ENCODE data around the gene RTN4R. TPM values are rescaled to one million over a fixed set of nuclear protein-coding genes. Genes with fewer than 3 reads are reported as not detected.
A peak's percentile ranks its signal among the peaks of the same experiment; 100 is the strongest.

The RTN4R gene
- total and polyA plus RNA-seq, 9 of the 15 experiments (the other 6 are each of a cell fraction or from before 2014, with no cell fraction given) = 0.04 to 2.8 (median 1.4) TPM; not detected in 3

DNA sequence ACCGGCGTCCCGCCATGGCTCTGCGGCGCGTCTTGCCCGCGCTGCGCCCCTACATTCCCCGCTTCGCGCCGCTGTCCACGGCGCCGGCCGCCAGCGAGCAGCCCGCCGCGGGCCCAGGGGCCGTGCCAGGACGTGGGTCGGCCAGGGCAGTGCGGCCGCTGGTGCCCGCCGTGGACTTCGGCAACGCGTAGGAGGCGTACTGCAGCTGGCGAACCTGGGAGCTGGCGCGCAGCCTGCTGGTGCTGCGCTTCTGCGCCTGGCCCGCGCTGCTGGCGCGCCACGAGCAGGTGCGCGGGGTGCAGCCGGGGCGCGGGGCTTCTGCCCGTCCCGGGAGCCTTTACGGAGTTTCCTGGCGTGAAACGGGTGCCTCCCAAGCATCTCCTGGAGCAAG lies 31.6 kb upstream of the RTN4R start (continued):
- TF ChIP-seq ZNF282 (CRISPR knock-in tag; IDR thresholded peaks at IDR 0.05) (no peak), CBX3 (IDR thresholded peaks at IDR 0.05; ENCODE audit: borderline replicate concordance in 1 of 2, low read length in 2 of 2) (peak in 1 of 2 experiments; percentile 38; a peak in 1 of 3 replicates), GABPB2 (CRISPR knock-in tag; conservative IDR thresholded peaks at IDR 0.05) (peak; percentile 71; the same call in 1 of the 2 replicates), SAP30 (IDR thresholded peaks at IDR 0.05; ENCODE audit: borderline replicate concordance, insufficient read depth, low read depth, low read length, poor library complexity, severe bottlenecking) (peak; percentile 48), NONO (IDR thresholded peaks at IDR 0.05; ENCODE audit: low read depth in 2 of 2, low read length in 1 of 2) (peak in 1 of 2 experiments; percentile 95; a peak in 2 of 4 replicates), RB1 (IDR thresholded peaks at IDR 0.05; ENCODE audit: low read depth) (peak; percentile 96), HNRNPUL1 (IDR thresholded peaks at IDR 0.05; ENCODE audit: low read length) (no peak), TOE1 (IDR thresholded peaks at IDR 0.05; ENCODE audit: borderline replicate concordance) (no peak), TOE1 (CRISPR knock-in tag; IDR thresholded peaks at IDR 0.05; ENCODE audit: borderline replicate concordance, low read depth) (peak; percentile 76), CHD1 (IDR thresholded peaks at IDR 0.05; ENCODE audit: low read length) (peak; percentile 59), TARDBP (IDR thresholded peaks at IDR 0.05) (no peak), RBFOX2 (IDR thresholded peaks at IDR 0.05; ENCODE audit: low read depth, low read length) (peak; percentile 19; the same call in 1 of the 2 replicates), PML (IDR thresholded peaks at IDR 0.05; ENCODE audit: low read length) (no peak), CTBP1 (IDR thresholded peaks at IDR 0.05; ENCODE audit: borderline replicate concordance) (peak; percentile 88)
- TF ChIP-seq, protein P1, sequence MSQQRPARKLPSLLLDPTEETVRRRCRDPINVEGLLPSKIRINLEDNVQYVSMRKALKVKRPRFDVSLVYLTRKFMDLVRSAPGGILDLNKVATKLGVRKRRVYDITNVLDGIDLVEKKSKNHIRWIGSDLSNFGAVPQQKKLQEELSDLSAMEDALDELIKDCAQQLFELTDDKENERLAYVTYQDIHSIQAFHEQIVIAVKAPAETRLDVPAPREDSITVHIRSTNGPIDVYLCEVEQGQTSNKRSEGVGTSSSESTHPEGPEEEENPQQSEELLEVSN (IDR thresholded peaks at IDR 0.05; ENCODE audit: borderline replicate concordance in 1 of 2, extremely low read depth in 1 of 2, insufficient read depth in 1 of 2, insufficient read length in 1 of 2, low read depth in 1 of 2, low read length in 1 of 2, poor library complexity in 1 of 2, severe bottlenecking in 1 of 2) = peak in 1 of 2 experiments; percentile 44
- TF ChIP-seq, protein P2, sequence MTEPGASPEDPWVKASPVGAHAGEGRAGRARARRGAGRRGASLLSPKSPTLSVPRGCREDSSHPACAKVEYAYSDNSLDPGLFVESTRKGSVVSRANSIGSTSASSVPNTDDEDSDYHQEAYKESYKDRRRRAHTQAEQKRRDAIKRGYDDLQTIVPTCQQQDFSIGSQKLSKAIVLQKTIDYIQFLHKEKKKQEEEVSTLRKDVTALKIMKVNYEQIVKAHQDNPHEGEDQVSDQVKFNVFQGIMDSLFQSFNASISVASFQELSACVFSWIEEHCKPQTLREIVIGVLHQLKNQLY (CRISPR knock-in tag; conservative IDR thresholded peaks at IDR 0.05) = 0 out of 4 replicates have a peak, but pooled peaks of 1 of the 2 experiments have one; percentile 22
- TF ChIP-seq, protein P3, sequence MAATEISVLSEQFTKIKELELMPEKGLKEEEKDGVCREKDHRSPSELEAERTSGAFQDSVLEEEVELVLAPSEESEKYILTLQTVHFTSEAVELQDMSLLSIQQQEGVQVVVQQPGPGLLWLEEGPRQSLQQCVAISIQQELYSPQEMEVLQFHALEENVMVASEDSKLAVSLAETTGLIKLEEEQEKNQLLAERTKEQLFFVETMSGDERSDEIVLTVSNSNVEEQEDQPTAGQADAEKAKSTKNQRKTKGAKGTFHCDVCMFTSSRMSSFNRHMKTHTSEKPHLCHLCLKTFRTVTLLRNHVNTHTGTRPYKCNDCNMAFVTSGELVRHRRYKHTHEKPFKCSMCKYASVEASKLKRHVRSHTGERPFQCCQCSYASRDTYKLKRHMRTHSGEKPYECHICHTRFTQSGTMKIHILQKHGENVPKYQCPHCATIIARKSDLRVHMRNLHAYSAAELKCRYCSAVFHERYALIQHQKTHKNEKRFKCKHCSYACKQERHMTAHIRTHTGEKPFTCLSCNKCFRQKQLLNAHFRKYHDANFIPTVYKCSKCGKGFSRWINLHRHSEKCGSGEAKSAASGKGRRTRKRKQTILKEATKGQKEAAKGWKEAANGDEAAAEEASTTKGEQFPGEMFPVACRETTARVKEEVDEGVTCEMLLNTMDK (IDR thresholded peaks at IDR 0.05; ENCODE audit: borderline replicate concordance, insufficient read depth, low read depth, low read length, poor library complexity, severe bottlenecking) = peak; percentile 3
- TF ChIP-seq, protein P4, sequence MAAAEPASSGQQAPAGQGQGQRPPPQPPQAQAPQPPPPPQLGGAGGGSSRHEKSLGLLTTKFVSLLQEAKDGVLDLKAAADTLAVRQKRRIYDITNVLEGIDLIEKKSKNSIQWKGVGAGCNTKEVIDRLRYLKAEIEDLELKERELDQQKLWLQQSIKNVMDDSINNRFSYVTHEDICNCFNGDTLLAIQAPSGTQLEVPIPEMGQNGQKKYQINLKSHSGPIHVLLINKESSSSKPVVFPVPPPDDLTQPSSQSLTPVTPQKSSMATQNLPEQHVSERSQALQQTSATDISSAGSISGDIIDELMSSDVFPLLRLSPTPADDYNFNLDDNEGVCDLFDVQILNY (CRISPR knock-in tag; IDR thresholded peaks at IDR 0.05) = 0 out of 2 replicates have a peak, but pooled peaks have one; percentile 19
- TF ChIP-seq, protein P5, sequence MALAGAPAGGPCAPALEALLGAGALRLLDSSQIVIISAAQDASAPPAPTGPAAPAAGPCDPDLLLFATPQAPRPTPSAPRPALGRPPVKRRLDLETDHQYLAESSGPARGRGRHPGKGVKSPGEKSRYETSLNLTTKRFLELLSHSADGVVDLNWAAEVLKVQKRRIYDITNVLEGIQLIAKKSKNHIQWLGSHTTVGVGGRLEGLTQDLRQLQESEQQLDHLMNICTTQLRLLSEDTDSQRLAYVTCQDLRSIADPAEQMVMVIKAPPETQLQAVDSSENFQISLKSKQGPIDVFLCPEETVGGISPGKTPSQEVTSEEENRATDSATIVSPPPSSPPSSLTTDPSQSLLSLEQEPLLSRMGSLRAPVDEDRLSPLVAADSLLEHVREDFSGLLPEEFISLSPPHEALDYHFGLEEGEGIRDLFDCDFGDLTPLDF (CRISPR knock-in tag; IDR thresholded peaks at IDR 0.05) = 0 out of 2 replicates have a peak, but pooled peaks have one; percentile 11

Data from K562 (cell line).